ENCODE data around the gene UBAC2.

Gene UBAC2

GRCh38 chr13:99299256-99299919, 98.7 kb downstream of the UBAC2 start:
- FAIRE-seq, result no peak

GRCh38 chr13:99299920-99300341, 99.3 kb downstream of the UBAC2 start:
- no peak for FAIRE-seq

GRCh38 chr13:99301056-99301838, 100.6 kb downstream of the UBAC2 start:
- FAIRE-seq, result no peak

GRCh38 chr13:99301913-99302636, 101.4 kb downstream of the UBAC2 start:
- FAIRE-seq, result no peak

GRCh38 chr13:99302637-99303505, 102.2 kb downstream of the UBAC2 start:
- FAIRE-seq, result no peak

GRCh38 chr13:99303863-99304521, 103.3 kb downstream of the UBAC2 start:
- FAIRE-seq, result no peak

- FAIRE-seq, result no peak
These were observed 103.9 kb downstream of the UBAC2 start for GRCh38 chr13:99304541-99304940.

- no peak for FAIRE-seq
These were observed 104.5 kb downstream of the UBAC2 start for GRCh38 chr13:99305158-99305557.

GRCh38 chr13:99305566-99305965, 104.9 kb downstream of the UBAC2 start:
- FAIRE-seq, result no peak

GRCh38 chr13:99307247-99307646, 106.6 kb downstream of the UBAC2 start, which contains the start of gene GPR183:
GPR183 (minus strand) TSS chr13:99307399; CDS start chr13:99296145, 11,254 bp downstream.
- peak; percentile 55 for FAIRE-seq

GRCh38 chr13:99307648-99308339, 107.1 kb downstream of the UBAC2 start:
- no peak for FAIRE-seq

GRCh38 chr13:99308471-99309087, 107.9 kb downstream of the UBAC2 start:
- no peak for FAIRE-seq

- no peak for FAIRE-seq
These were observed 109.9 kb downstream of the UBAC2 start for GRCh38 chr13:99310382-99311031.

- FAIRE-seq, result no peak
These were observed 110.5 kb downstream of the UBAC2 start for GRCh38 chr13:99311137-99311536.

GRCh38 chr13:99311748-99312492, 111.3 kb downstream of the UBAC2 start:
- no peak for FAIRE-seq

GRCh38 chr13:99312493-99312883, 111.8 kb downstream of the UBAC2 start:
- no peak for FAIRE-seq

- no peak for FAIRE-seq
These were observed 112.8 kb downstream of the UBAC2 start for GRCh38 chr13:99313501-99313900.

- FAIRE-seq, result no peak
These were observed 113.3 kb downstream of the UBAC2 start for GRCh38 chr13:99313941-99314340.

GRCh38 chr13:99314640-99315176, 114.1 kb downstream of the UBAC2 start:
- FAIRE-seq, result no peak
